GM19238 (cell line): ENCODE data around the gene WASHC2A.
"Not testable (repeated sequence)": the region's sequence is repeated elsewhere in the genome, so short reads cannot be mapped to it uniquely, and the experiment has no call there.

Experiments
- DNase-seq: peaks from one replicate; pipeline ENCODE4 v3.0.0; 2011; ENCODE audit warnings: low spot score; ENCODE audit not compliant: insufficient read length

The WASHC2A gene

DNA sequence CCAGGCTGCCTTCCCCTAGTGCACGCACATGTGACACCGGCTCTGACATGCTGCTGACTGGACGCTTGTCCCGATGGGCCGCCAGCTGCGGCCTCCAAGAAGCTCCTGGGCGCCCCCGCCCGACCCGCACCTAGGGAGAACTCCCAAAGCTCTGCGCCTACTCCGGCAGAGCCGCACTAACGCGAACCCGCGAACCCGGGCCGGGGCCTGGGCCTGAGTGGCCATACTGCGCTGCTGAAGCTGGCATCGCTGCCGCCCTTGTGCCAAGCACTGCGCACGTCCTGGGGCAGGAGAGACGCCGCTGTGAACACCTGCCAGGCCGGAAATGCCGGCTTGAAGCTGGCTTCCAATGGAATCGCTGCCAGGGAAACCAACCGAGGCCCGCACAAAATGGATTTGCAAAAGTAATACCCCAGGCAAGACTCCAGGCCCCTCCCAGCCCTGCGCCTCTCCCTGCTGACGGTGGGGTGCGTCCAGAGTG lies 85.1 kb downstream of the WASHC2A start:
- no peak for DNase-seq

GRCh38 chr10:50157868-50158267 lies 90.1 kb downstream of the WASHC2A start:
- not testable (repeated sequence) for DNase-seq

GRCh38 chr10:50159856-50160255 lies 92.1 kb downstream of the WASHC2A start:
- not testable (repeated sequence) for DNase-seq

- DNase-seq: not testable (repeated sequence)
These were observed 97.3 kb downstream of the WASHC2A start for GRCh38 chr10:50165038-50165437.

DNA sequence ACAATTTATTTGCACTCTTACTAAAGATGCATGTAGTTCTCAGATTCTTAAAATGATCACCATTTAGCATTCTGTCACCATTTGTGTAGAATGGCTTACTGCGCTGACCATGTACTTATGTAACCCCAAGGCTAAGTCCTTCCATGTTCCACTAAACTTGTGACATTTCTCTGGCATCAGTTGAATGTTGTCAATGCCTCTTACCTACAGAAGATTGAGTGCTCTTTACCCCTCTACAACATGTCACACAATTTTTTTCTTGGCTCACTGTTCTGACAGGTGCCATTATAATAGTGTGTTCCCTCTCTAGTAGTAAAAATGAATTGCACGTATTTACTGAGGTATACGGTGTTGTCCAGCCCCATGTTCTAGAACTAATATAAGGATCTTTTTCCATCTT lies 100.1 kb downstream of the WASHC2A start:
- DNase-seq: not testable (repeated sequence)

GRCh38 chr10:50169506-50169905 lies 101.8 kb downstream of the WASHC2A start:
- DNase-seq: not testable (repeated sequence)

DNA sequence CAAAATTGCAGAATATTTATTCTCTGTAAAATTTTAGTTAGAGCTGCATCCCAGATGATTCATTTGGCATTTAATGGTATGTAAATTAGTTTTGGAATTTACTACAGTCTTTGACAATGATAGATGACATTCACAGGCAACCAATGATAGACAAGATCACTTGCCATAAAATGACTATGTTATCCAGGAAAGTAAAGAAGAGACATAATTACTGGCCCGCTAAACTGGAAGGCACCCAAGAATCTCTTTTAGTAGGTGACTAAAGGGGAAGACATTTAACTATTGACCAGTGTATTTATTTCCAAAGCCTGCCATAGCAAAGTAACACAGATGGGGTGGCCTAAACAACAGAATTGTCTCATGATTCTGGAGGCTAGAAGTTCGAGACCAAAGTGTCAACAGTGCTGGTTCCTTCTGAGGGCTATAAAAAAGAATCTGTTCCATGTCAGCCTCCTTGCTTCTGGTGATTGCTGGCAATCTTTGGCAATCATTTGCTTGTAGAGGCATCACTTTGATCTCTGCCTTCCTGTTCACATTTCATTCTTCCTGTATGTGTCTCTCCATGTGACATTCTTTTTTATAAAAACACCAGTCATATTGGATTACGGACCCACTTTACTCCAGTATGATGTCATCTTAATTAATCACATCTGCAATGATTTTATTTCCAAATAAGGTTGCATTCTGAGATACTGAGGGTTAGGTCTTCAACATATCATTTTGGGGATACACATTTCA lies 107.2 kb downstream of the WASHC2A start:
- DNase-seq: not testable (repeated sequence)
